ENCODE measurements around the gene CAP2. TPM values are rescaled to one million over a fixed set of nuclear protein-coding genes. Genes with fewer than 3 reads are reported as not detected.

The CAP2 gene
- total RNA-seq, 1 donor from 2014 or later, result 2.1 TPM

DNA sequence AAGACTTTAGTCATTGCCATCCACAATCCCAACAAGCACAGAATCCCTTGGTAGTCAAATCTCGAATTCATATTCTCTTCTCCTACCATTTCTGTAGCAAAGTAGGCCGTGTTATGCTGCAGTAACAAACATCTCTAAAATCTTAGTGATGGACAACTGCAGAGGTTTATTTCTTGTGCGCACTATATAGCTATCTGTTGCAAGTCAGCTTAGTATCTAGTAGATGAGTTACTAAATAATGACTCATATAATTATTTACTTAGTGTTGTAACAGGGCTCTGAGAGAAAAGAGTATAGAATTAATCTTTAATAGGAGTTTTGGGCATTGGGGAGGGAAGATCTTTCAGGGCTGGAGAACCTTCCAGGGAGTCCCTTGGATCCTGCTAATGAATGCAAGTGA lies 73.3 kb downstream of the CAP2 start:
- Histone ChIP-seq H3K27me3 (ENCODE audit: control insufficient read depth, insufficient read depth, low read length) (no peaks in the 10 kb centered on the region), H3K36me3 (ENCODE audit: control insufficient read depth, insufficient read depth, low read length) (no peaks in the 10 kb centered on the region), H3K4me3 (ENCODE audit: low read depth, low read length) (no peak overlapping the region)
- TF ChIP-seq, protein P1, sequence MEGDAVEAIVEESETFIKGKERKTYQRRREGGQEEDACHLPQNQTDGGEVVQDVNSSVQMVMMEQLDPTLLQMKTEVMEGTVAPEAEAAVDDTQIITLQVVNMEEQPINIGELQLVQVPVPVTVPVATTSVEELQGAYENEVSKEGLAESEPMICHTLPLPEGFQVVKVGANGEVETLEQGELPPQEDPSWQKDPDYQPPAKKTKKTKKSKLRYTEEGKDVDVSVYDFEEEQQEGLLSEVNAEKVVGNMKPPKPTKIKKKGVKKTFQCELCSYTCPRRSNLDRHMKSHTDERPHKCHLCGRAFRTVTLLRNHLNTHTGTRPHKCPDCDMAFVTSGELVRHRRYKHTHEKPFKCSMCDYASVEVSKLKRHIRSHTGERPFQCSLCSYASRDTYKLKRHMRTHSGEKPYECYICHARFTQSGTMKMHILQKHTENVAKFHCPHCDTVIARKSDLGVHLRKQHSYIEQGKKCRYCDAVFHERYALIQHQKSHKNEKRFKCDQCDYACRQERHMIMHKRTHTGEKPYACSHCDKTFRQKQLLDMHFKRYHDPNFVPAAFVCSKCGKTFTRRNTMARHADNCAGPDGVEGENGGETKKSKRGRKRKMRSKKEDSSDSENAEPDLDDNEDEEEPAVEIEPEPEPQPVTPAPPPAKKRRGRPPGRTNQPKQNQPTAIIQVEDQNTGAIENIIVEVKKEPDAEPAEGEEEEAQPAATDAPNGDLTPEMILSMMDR (IDR thresholded peaks at IDR 0.05; ENCODE audit: insufficient read depth, low read length, severe bottlenecking), result no peak
- DNase-seq (ENCODE audit: low read depth), result peak; percentile 63
- no peak for FAIRE-seq

DNA sequence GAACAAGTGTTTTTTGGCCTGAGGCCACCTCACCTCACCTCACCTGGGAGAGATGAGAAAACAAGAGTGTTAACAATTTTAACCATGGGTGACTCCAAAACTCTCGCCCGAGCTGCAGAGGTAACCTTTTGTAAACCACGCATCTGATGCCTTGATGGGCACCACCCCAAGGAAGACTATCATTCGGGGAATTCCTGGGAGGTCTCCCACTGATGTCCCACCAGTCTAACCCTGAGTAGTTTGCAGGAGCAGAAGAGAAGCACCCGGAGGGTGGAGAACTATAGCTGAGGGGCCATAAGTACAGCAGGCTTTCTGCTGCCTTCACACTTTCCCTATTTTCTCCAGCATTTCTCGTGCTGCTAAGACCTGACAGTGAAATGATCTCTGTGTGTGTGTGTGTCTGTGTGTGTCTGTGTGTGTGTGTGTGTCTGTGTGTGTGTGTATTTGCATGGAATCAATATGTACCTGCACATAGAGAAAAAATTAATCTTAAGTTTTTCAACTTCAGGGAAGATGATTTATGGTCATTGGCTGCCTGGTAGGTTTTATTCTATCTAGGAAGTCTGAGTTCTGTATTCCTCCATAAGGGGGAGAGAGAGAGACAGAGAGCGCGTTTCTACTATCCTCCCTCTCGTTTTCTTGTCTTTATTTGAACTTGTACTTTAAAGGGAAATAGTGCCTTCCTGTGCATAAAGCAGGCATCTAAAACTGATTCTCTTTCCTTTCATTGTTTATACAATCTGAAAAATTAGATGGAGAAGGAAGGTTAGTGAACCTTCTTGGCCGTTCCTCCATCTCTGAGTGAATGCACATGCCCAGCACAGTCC lies 75.8 kb downstream of the CAP2 start:
- H3K4me3 ChIP-seq (ENCODE audit: low read depth, low read length), result no peak overlapping the region
- H3K36me3 ChIP-seq (ENCODE audit: control insufficient read depth, insufficient read depth, low read length), result no peaks in the 10 kb centered on the region
- FAIRE-seq (no peak), DNase-seq (ENCODE audit: low read depth) (no peak)
- TF ChIP-seq, protein P1 (IDR thresholded peaks at IDR 0.05; ENCODE audit: insufficient read depth, low read length, severe bottlenecking), result no peak
- no peaks in the 10 kb centered on the region for H3K27me3 ChIP-seq (ENCODE audit: control insufficient read depth, insufficient read depth, low read length)

DNA sequence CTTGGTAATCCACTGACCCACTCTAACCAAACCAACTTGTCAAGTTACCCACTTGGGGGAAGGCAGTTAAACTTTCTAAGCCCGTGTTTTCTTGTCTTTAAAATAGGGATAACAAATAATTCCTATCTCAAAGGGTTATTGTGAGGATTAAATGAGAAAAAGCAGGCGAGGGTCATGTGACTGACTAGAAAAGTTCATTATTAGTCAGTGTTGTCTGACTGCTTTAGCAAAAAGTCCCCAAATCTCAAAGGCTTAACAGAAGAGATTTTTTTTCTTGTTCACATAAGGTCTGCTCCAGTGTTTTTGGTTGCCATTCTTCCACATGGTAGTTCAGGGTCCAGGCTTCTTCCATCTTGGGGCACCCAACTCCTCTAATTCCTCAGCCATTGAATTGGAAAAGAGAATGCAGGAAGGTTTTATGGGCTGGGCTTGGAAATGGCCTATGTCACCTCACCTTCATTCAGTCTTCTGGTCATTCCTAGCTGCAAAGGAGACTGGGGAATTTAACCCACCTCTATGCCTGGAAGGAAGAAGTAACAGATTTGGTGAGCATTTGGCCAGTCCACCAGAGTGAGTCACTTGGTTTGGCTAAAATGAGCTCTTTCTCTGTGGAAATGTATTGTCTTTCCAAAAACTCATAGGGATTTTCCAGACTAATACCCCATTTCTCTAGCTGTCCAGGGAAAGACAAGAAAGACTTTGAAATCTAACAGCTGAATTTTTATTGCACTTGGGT lies 77.0 kb downstream of the CAP2 start:
- Histone ChIP-seq H3K27me3 (ENCODE audit: control insufficient read depth, insufficient read depth, low read length) (no peaks in the 10 kb centered on the region), H3K4me3 (ENCODE audit: low read depth, low read length) (no peak overlapping the region), H3K36me3 (ENCODE audit: control insufficient read depth, insufficient read depth, low read length) (no peaks in the 10 kb centered on the region)
- FAIRE-seq (no peak), DNase-seq (ENCODE audit: low read depth) (no peak)
- TF ChIP-seq, protein P1 (IDR thresholded peaks at IDR 0.05; ENCODE audit: insufficient read depth, low read length, severe bottlenecking), result no peak

DNA sequence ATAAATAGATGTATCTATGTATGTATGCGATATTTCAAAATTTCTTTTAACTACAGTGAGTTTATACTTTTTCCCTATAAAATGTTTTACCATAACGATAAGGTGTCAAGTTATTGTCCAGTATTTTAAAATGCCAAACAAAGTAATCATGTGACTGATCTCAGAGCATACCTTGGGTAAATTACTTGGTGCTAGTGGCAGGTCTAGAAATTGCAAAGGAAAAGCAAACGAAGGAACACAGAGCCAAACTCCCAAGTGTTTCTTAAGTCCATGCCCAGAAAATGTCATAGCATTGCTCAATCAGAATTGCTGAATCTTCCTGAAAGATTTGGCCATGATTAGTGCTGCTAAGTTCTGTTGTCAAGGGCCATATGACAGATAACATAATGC lies 77.5 kb downstream of the CAP2 start:
- no peaks in the 10 kb centered on the region for H3K27me3 ChIP-seq (ENCODE audit: control insufficient read depth, insufficient read depth, low read length)
- TF ChIP-seq, protein P1 (IDR thresholded peaks at IDR 0.05; ENCODE audit: insufficient read depth, low read length, severe bottlenecking), result no peak
- no peaks in the 10 kb centered on the region for H3K36me3 ChIP-seq (ENCODE audit: control insufficient read depth, insufficient read depth, low read length)
- H3K4me3 ChIP-seq (ENCODE audit: low read depth, low read length), result no peak overlapping the region
- peak; percentile 44 for DNase-seq (ENCODE audit: low read depth)
- no peak for FAIRE-seq

DNA sequence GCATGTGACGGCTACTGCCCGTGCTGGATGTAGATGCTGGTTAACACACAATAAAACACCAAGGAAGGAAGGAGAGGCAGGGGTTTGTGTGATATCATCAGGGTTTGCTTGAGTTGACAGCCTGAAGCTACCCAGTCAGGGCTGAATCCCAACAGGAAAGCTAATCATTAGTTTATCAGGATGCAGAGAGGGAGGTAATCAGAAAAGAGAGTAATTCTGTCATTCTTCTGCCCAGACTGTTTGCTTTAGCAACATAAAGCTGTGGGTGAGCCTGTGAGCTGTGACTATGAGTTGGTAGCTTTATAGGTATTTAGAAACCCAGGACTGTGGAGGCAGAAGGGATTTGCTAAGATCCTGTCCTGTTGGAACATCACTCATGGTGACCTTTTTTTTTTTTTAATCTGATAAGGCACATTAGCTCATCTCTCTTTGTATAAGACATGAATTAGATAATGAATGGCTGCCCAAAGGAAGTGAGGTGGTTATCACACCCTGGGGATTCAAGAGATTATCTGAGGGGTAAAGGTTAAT lies 79.3 kb downstream of the CAP2 start:
- H3K27me3 ChIP-seq (ENCODE audit: control insufficient read depth, insufficient read depth, low read length), result no peaks in the 10 kb centered on the region
- no peak overlapping the region for H3K4me3 ChIP-seq (ENCODE audit: low read depth, low read length)
- TF ChIP-seq, protein P1 (IDR thresholded peaks at IDR 0.05; ENCODE audit: insufficient read depth, low read length, severe bottlenecking), result no peak
- no peak for DNase-seq (ENCODE audit: low read depth)
- no peak for FAIRE-seq
- H3K36me3 ChIP-seq (ENCODE audit: control insufficient read depth, insufficient read depth, low read length), result no peaks in the 10 kb centered on the region
